ENCODE measurements around the gene MYBPC1. TPM values are rescaled to one million over a fixed set of nuclear protein-coding genes. Genes with fewer than 3 reads are reported as not detected.
"Not testable (repeated sequence)": the region's sequence is repeated elsewhere in the genome, so short reads cannot be mapped to it uniquely, and the experiment has no call there.

MYBPC1 gene
- total RNA-seq, 2 donors from 2014 or later, result 17.3 to 24.8 TPM

DNA sequence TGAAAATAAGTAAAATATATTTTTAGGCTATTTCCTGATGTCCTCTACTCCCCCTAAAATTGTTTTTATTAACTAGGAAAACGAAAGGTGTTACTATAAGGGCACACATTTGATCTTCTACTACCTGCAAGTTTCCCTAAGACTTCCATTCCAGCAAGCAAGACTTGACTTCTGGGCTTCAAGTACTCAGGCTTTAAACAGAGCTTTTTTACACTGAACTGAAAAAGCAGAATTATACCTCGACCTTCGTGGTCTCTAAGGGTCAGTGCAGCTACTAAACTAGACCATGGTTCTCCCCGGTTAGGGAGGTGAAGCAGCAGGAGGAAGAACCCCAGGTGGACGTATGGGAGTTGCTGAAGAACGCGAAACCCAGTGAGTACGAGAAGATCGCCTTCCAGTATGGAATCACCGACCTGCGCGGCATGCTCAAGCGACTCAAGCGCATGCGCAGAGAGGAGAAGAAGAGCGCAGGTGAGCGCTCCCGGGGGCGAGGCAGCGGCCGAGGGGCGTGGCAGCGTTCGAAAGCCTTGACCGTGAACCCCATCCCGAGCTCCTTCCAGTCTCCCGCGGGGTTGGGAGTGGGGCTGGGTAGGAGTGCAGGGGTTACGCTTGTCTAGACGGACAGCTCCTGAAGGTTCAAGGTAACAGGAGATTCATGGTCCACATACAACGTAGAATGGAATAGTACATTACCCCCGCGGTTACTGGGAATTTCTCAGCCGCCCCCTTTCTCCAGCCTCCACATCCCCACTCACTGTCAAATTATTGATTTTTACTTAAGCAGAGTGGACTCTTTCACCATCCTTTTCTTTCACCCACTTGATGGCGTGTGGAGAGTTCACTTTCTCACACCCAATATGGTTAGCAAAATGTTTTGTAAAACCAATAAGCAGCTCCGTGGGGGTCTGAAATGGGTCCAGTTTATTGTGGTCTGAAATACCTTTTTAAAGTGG lies 47.6 kb downstream of the MYBPC1 start:
- intact Hi-C loops (cut with DNase I, micrococcal nuclease), result no loop called here
- peak; percentile 38 to 54 for DNase-seq
- ATAC-seq, result peak; percentile 66

GRCh38 chr12:101647711-101648110 lies 52.9 kb downstream of the MYBPC1 start:
- intact Hi-C loops (cut with DNase I, micrococcal nuclease), result no loop called here
- no peak for ATAC-seq
- DNase-seq, result no peak

GRCh38 chr12:101648195-101648594 lies 53.4 kb downstream of the MYBPC1 start:
- no peak for ATAC-seq
- intact Hi-C loops (cut with DNase I, micrococcal nuclease), result no loop called here

DNA sequence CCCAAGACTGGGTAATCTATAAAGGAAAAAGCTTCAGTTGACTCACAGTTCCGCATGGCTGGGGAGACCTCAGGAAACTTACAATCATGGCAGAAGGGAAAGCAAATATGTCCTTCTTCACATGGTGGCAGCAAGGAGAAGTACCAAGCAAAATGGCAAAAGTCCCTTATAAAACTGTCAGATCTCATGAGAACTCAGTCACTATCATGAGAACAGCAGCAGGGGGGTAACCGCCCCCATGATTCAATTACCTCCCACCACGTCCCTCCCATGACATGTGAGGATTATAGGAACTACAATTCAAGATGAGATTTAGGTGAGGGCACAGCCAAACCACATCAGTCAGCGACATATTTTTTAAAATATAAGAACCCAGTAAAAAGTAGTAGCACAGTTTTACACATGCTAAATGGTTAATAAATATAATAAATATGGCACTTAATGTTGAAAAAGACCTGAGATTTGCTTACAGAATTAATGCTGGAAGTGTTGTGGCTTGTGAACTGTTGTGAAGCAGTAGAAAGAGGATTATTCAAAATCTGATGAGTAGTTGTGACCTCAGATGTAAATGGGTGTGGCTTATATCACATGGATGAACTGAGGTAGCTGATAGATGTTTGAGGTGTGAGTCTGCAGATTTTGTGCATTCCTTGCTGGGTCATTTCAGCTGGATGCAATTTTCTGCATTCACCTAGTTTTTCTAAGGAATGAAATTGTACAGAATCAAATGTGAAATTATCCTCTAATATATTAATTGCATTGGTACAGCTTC lies 55.8 kb downstream of the MYBPC1 start:
- intact Hi-C loops (cut with DNase I, micrococcal nuclease), result no loop called here
- DNase-seq, result no peak
- no peak for ATAC-seq

More at GRCh38 chr12:101648195-101648594, 53.4 kb downstream of the MYBPC1 start:
- DNase-seq, result no peak

DNA sequence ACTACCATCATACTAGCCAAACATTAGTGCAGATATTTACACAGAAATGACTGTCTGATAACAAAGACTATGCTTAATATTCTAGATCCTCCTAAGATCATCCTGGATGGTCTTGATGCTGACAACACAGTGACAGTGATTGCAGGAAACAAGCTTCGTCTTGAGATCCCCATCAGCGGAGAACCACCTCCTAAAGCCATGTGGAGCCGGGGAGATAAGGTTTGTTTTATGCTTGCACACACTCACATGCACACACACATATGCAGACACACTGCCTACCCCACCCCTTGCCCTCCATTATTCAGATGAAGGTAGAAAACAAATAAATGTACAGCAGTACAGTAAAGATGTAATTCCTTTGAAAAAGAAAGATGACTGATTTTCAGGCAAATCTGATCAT lies 58.3 kb downstream of the MYBPC1 start:
- no peak for DNase-seq
- ATAC-seq, result peak; percentile 47
- intact Hi-C loops (cut with DNase I, micrococcal nuclease), result no loop called here

DNA sequence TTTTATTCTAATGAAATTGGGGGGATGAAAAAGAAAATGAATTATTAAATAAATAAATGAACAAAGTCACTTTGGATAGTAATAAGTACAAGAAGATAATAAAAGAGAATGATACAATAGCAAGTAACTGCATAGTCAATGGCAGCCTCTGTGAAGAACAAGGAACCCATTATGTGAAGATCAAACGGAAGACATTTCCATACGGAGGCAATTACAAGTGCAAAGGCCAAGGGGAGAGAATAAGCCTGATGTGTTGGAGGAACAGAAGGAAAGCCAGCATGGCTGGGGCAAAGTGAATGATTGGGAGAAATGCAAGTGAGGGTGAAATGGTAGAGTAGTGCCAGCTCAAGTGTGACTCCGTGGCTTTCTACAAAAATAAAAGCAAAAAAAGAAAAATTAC lies 58.7 kb downstream of the MYBPC1 start:
- ATAC-seq, result peak; percentile 98
- intact Hi-C loops (cut with DNase I, micrococcal nuclease), result no loop called here
- DNase-seq, result peak in 1 of 2 donors; percentile 36

- no peak for DNase-seq
- intact Hi-C loops (cut with DNase I, micrococcal nuclease), result no loop called here
- peak; percentile 66 for ATAC-seq
These were observed 59.7 kb downstream of the MYBPC1 start for GRCh38 chr12:101654442-101654841.

DNA sequence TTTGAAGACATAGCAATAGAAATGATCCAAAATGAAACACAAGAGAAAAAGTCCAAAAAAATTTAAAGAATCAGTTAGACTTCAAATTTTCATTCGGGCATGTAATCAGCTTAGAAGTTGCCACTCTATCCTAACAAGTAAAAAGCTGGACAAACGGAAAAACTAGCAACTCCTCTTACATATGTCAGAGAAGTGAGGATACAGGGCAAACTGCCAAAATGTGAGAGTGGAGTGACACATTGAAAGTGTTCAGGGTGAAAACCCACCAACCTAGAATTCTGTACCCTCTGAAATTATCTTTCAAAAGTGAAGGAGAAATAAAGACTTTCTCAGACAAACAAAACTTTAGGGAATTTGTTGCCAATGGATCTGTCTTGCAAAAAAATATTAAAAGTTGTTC lies 60.6 kb downstream of the MYBPC1 start:
- ATAC-seq, result no peak
- no peak for DNase-seq
- intact Hi-C loops (cut with DNase I, micrococcal nuclease), result no loop called here

DNA sequence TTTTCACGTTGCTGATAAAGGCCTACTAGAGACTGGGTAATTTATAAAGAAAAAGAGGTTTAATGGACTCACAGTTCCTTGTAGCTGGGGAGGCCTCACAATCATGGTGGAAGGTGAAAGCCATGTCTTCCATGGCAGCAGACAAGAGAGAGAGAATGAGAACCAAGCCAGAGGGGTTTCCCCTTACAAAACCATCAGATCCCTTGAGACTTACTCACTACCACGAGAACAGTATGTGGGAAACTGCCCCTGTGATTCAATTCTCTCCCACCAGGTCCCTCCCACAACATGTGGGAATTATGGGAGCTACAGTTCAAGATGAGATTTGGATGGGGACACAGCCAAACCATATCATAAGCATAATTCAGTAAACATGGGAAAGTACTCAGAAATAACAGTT lies 65.9 kb downstream of the MYBPC1 start:
- intact Hi-C loops (cut with DNase I, micrococcal nuclease); ATAC-seq: not testable (repeated sequence)

DNA sequence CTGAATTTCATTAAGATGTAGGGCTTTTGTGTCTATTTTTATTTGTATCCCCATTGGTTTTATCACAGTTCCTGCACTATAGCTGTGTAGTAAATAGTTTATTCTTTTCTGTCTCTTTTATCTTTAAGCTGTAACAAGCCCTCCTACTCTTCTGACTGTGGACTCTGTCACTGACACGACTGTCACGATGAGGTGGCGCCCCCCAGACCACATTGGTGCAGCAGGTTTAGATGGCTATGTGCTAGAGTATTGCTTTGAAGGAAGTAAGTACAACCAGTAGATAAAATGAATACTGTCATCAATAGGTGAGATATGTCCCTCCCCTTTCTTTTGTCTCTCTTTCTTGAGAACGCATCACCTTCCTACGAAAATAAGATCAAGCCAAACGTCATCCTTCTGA lies 68.5 kb downstream of the MYBPC1 start:
- no peak for DNase-seq
- no peak for ATAC-seq
- intact Hi-C loops (cut with DNase I, micrococcal nuclease), result no loop called here

More for the DNA sequence above, 65.9 kb downstream of the MYBPC1 start:
- not testable (repeated sequence) for DNase-seq

- no peak for ATAC-seq
- DNase-seq, result no peak
- intact Hi-C loops (cut with DNase I, micrococcal nuclease), result no loop called here
These were observed 70.2 kb downstream of the MYBPC1 start for GRCh38 chr12:101664992-101665391.

DNA sequence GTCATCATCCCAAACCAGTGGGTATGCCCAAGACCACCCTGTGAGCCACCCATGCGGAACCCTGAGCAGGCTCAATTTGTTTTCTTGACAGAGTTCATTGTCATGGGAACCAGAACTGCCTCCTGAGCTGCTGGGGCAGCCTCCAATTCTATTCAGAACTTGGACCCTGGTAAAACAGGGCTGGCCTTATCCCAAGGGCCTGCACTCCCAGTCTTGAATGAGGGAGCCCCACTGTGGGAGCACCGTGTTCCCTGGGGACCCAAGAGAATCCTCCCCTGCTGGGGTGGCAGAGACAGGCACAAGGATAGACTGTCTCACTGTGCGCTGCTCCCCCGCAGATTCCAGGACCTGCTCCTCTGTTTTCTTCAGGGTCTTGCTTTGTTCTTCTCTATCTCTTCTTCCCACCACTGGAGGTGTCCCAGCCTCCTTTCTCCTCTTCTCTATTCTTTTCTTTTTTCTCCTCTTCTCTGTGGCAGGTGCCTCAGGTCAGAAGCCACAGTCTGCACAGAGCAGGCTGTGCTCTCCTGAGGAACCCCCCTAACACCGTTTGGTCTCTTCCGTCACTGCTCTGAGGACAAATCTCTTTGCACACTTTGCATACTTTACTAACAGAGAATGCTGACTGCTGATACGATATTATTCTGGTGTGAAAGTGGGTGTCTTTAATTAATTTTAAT lies 71.4 kb downstream of the MYBPC1 start:
- ATAC-seq (no peak), DNase-seq (no peak)
- intact Hi-C loops (cut with DNase I, micrococcal nuclease), result no loop called here

- DNase-seq, result no peak
- no peak for ATAC-seq
- intact Hi-C loops (cut with DNase I, micrococcal nuclease), result no loop called here
These were observed 72.8 kb downstream of the MYBPC1 start for GRCh38 chr12:101667591-101667990.

- DNase-seq (peak; percentile 37 to 41), ATAC-seq (peak; percentile 63)
- intact Hi-C loops (cut with DNase I, micrococcal nuclease), result no loop called here
These were observed 75.4 kb downstream of the MYBPC1 start for GRCh38 chr12:101670007-101670671.

DNA sequence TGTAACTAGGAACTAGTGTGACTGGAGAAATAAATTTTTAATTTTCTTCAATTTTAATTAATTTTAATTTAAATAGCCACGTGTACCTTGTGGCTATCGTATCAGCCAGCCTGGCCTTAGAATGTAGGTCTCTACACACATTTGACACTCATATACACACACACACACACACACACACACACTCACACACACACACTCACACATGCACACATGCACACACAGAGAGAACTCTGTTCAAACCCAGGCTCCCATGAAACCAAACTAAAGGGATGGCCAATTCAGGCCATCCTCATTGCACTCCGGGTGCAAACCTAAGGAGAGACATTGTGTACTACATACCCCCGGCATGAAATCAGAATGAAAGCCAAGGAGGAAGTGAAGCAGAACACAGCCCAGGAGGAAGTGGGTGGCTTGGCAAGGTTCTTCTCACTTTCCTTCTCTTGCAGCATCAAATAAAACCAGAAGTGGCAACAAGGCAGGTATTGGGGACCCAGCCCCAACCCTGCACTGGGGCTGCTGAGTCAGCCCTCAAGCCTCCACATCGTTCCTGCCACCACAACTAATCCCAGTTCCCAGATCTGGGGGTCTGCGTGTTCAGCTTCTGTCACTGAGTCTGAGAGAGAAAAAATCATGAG lies 76.5 kb downstream of the MYBPC1 start:
- intact Hi-C loops (cut with DNase I, micrococcal nuclease), result no loop called here
- ATAC-seq (peak; percentile 64), DNase-seq (peak in 1 of 2 donors; percentile 44)

DNA sequence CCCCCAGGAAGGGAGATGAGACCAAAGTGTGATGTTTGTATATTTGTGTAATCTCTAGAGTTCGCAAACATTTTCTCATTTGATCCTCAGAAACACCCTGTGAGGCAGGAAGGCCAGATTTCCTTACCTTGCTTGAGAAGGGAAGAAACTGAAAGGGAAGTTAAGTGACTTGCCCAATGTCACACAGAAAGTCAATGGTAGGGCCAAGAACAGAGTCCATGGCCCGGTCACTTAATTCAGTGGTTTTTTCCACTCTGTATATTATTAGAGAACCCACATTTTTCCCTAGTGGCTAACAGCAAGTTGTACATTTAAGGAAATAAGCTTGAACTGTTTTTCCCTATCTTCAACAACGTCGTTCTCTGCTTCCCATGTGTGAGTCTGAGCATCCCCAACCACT lies 77.1 kb downstream of the MYBPC1 start:
- ATAC-seq (no peak), DNase-seq (no peak)
- intact Hi-C loops (cut with DNase I, micrococcal nuclease), result no loop called here

DNA sequence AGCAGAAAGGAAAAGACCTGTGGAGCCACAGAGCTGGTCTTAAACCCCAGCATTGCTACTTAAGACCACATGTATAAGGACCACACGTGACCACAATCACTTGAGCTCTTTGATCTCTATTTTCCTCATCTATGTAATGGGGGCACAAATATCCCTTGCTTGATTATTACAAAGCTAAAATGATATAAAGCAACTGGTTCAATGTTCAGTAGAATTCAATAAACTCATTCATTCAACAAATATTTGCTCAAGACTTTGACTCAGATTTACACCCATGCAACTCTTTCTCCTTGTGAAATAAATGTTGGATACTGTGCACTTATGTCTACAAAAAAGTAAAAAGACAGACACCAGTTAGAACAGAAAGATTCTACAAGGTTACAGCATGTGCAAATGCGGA lies 80.8 kb downstream of the MYBPC1 start:
- ATAC-seq, result peak; percentile 69
- intact Hi-C loops (cut with DNase I, micrococcal nuclease), result no loop called here
- no peak for DNase-seq

- peak; percentile 43 for ATAC-seq
- intact Hi-C loops (cut with DNase I, micrococcal nuclease); DNase-seq: not testable (repeated sequence)
These were observed 81.7 kb downstream of the MYBPC1 start for GRCh38 chr12:101676497-101676896.

Data from left colon (tissue), 2 donors.